GM21786 (cell line): ENCODE data around the gene NEK6.
A peak's percentile ranks its signal among the peaks of the same experiment; 100 is the strongest.

Experiments used
- ATAC-seq: cut with Tn5 transposase; IDR thresholded peaks from one replicate; pipeline ENCODE4 v1.9.1; 2021; ENCODE audit not compliant: unreplicated experiment

The NEK6 gene

GRCh38 chr9:124274738-124275137, 17.0 kb downstream of the NEK6 start:
- no peak for ATAC-seq

- no peak for ATAC-seq
Observed at GRCh38 chr9:124277420-124277819, 19.7 kb downstream of the NEK6 start.

- no peak for ATAC-seq
Observed at GRCh38 chr9:124278054-124278540, 20.3 kb downstream of the NEK6 start.

DNA sequence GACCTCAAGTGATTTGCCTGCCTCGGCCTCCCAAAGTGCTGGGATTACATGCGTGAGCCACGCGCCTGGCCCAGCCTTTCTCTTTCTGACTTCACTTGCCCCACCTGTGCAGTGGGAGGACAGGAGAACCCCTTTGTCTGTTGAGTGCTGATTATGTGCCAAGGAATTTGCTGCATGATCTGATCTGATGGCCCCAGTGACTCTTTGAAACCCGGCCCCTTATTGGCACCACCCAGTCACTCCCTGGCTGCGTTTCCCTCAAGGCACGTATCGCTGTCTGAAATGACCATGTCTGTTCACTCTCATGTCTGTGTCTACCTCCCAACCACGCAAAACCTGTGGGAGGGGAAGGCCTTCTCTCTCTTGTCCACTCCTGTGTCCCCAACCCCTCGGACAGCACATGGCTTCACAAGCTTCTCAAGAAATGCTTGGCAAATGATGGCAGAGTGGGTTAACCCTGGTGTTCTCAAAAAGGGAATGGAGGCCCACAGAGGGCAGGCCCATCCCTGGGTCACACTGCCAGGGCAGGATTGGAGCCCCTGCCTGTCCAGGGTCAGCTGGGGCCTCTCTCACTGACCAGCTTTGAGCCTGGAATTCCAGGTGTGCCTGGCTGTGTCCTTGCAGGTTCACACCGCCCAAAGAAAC, 21.9 kb downstream of the NEK6 start:
- ATAC-seq = no peak

DNA sequence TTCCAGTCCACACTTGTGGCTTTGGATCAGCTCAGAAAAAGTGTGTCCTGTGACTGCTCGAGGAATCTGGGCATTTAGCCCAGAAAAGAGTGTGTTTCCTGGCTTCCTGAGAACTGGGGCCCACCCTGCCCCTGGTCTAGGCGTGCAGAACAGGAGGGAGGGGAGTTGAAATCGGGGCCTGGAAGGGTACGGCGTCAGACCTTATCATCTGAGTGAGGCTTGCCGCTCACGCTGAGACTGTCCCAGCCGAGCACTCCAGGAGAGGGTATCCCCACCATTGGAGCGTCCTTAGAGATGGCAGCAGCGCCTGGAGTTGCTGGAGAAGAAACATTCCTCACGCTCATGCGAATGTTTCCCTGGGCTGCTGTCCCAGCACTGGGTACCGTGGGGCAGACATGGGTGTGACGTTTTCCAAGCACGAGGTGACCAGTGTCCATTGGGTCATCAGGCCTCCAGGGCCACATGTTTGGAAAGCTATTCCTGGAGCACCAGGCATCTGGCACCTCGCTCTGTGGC, 22.5 kb downstream of the NEK6 start:
- ATAC-seq = no peak

DNA sequence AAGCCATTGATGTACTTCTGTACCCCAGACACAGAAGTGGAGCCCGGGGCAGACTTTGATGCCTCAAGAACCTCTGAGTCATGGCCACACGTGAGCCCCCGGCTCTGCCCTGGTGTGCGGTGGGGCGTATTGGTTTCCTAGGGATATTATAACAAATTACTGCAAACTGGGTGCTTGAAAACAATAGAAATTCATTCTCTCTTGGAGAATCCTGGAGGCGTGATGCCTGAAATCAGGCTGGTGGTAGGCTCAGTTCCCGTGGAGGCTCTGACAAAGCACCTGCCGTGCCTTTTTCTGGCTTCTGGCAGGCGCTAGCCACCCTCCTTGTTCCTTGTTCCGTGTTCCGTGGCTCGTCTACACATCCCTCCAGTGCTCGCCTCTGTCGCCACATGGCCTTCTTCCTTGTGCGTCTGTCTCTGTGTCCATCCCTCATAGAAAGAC, 24.2 kb downstream of the NEK6 start:
- no peak for ATAC-seq

GRCh38 chr9:124282442-124283227, 24.9 kb downstream of the NEK6 start:
- ATAC-seq = no peak

GRCh38 chr9:124283228-124283814, 25.6 kb downstream of the NEK6 start:
- ATAC-seq = no peak

- no peak for ATAC-seq
Observed at GRCh38 chr9:124284237-124284831, 26.6 kb downstream of the NEK6 start.

DNA sequence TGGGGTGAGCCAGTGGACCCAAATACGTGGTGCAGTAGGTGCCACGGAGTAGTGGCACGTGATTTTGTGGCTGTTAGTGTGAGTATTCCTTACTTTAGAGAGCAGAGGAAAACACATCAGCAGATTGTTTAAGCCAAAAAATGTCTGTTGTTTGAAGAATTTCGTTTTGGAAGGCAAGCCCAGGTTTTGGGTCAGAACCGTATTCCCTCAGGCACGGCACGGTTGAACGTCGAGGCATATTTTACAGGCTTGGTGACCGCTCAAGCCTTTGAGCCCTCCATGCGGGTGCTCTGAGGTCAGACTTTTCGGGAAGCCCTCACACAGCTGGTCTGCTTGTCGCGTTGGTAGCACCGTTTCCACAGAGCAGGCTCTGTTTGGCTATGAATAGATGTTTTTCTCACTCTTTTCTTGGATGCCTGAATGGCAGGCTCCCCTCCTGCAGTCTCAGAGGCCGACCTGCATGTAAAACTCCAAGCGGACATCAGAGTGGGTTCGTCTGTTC, 27.2 kb downstream of the NEK6 start:
- ATAC-seq = no peak

DNA sequence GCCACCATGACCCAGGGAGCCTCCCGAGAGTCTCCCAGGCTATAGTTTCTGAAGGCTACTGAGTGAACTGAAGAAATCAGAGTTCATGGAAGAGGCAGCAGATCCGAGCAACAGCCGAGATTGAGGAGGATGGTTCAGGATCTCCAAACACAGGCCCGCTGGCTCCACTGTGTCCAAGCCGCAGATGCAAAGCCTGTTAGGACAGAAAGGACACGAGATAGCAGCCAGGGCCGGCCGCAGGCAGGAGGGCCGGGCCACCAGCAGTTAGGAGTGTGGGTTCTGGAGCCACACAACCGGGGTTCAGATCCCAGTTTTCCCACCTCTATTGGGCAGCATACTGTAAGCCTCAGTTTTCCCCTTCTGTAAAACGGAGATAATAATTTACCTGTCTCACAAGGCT, 27.7 kb downstream of the NEK6 start:
- no peak for ATAC-seq

- ATAC-seq = peak; percentile 33
Observed at GRCh38 chr9:124285903-124286291, 28.1 kb downstream of the NEK6 start.

DNA sequence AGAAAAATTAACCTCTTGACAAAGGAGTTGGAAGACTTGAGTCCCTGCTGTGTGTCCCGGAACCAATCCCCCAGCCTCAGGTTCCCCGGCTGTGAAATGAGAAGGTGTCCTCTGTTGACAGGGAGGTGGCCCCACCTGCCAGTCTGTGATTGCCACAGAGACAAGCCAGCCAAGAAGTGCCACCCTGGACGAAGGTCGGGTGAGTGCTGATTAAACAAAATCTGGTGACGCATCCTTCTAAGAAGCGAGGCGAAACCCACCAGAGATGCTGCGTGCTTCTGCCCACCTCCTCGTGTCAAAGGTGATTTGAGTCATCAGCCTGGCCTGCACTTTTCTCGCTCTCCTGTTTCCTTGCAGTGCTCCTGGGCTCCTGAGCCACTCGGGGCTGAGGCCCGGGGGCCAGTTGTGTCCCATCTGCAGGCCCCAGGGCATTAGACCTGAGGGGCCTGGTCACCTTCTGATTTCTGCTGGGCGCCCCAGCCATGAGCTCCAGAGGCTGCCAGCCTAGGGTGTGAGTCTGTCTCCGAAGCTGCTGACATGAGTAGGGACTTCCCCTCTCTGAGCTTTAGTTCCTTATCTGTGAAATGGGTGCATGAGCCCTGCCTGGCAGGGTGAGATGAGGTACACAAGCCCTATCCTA, 28.7 kb downstream of the NEK6 start:
- peak; percentile 32 for ATAC-seq

DNA sequence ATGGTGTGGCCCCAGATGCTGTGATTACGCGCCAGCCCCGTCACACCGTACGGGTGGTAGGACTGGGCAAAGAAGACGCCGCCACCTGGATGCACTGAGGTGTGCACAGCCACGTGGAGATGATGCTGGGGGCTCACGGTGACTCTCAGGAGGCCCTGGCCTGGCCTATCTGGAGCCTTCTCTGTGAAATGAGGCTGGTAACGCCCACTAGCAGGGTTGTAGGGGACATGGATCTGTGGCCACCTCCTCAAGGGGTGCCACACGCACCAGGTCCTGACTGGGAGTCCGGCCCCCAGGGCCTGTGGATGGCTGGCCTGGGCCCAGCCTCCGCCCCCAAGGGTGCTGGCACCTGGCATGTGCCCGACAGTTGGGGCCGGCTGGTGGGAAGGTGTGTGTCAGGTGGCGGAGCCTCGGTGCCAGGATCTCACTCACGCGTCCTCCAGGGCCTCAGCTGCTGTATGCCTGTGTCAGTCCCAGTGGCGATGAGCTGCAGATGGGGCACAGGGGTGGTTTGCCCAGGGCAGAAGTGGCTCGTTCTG, 32.4 kb downstream of the NEK6 start:
- ATAC-seq = peak; percentile 16

- ATAC-seq = no peak
Observed at GRCh38 chr9:124290743-124291554, 33.2 kb downstream of the NEK6 start.

GRCh38 chr9:124291801-124292396, 34.1 kb downstream of the NEK6 start:
- ATAC-seq = peak; percentile 44

DNA sequence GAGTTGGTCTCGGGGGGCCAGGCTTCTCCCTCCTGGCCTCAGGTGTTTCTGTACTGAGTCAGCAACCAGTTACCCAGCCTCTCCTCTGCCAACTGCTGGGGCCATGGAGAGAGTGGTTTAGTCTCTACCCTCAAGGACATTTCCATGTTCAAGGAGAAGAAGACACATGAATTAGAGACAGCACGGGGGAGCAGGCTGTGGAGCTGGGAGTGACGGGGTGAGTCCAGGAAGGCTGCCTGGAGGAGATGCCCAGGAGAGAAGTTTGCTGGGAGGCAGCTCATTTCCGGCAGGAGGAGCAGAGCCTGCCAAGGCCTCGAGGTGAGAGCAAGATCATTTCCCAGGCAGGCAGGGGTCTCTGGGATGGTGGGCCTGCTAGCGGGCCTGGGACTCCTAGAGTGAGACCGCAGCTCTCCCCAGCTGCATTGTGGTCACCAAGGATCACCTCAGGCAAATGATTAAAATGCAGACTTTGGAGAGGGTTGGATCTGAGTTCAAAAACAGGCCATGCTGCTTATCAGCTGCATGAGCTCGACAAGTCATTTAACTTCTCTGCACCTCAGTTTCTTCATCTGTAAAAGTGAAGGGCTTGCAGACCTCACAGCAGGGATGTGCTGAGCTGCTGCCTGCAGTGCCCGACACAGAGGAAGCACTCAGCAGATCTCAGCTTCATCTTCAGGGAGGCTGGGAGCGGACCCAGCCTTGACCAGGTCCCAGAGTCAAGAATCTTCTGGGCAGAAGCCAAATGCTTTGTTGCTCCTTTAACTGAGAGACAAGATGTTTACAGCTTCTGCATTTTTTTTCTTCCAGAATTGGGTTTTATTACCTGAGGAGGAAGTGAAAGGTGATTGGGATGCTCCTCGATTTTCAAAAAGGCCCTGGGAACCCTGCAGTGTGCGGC, 35.2 kb downstream of the NEK6 start:
- no peak for ATAC-seq
